Suprapubic skin (tissue), 4 donors: Measurements from ENCODE around the gene OR2T6. TPM values are rescaled to one million over a fixed set of nuclear protein-coding genes. Genes with fewer than 3 reads are reported as not detected.

Experiments used
- DNase-seq, 2 donors: peaks; one replicate each; pipeline ENCODE4 v3.0.0-alpha.2; 2019; ENCODE audit warnings: low spot score in 2 of 2
- H3K27ac ChIP-seq: fragments of 200-600 bp; sonication (generic); one replicate; pipeline ENCODE4 v1.5.1; 2019
- H3K27me3 ChIP-seq: fragments of 200-600 bp; sonication (generic); one replicate; pipeline ENCODE4 v1.5.1; 2019
- H3K36me3 ChIP-seq: fragments of 200-600 bp; sonication (generic); one replicate; pipeline ENCODE4 v1.5.1; 2019
- H3K4me1 ChIP-seq: fragments of 200-600 bp; sonication (generic); one replicate; pipeline ENCODE4 v1.5.1; 2019
- H3K4me3 ChIP-seq: fragments of 200-600 bp; sonication (generic); one replicate; pipeline ENCODE4 v1.5.1; 2019; ENCODE audit warnings: mild to moderate bottlenecking
- H3K9me3 ChIP-seq: fragments of 200-600 bp; sonication (generic); one replicate; pipeline ENCODE4 v1.5.1; 2019
- CTCF ChIP-seq, 2 donors: fragments of 200-600 bp in 1 of 2; fragments of 450-650 bp in 1 of 2; sonication (generic) in 1 of 2; IDR thresholded peaks; one replicate each; pipeline ENCODE4 v1.5.1; 2016 to 2019; ENCODE audit warnings: antibody characterized with exemption in 2 of 2, mild to moderate bottlenecking in 1 of 2, moderate library complexity in 1 of 2
- EP300 ChIP-seq: sonication (generic); formaldehyde crosslinking; IDR thresholded peaks from one replicate; pipeline ENCODE4 v1.6.1; 2017; ENCODE audit warnings: antibody characterized with exemption
- POLR2A ChIP-seq, 2 donors: fragments of 450-650 bp; IDR thresholded peaks; one replicate each; pipeline ENCODE4 v1.6.1; 2017; ENCODE audit warnings: antibody characterized with exemption in 2 of 2, mild to moderate bottlenecking in 2 of 2, moderate library complexity in 2 of 2
- POLR2AphosphoS5 ChIP-seq, 3 donors: sonication (generic); formaldehyde crosslinking; IDR thresholded peaks; one replicate each; pipeline ENCODE4 v1.6.1; 2017; ENCODE audit warnings: antibody characterized with exemption in 3 of 3
- WGBS: methylation state at CpG from one replicate; pipeline ENCODE4 v1.1.5; 2018; 5-methylcytosine and 5-hydroxymethylcytosine counted together
- total RNA-seq, 4 donors: library from RNA; depleted of rRNA; stranded (reverse); fragments of >200 nt; gene quantifications; one replicate each; pipeline ENCODE4 v1.1.0, GENCODE V29; 2016

OR2T6 gene, protein sequence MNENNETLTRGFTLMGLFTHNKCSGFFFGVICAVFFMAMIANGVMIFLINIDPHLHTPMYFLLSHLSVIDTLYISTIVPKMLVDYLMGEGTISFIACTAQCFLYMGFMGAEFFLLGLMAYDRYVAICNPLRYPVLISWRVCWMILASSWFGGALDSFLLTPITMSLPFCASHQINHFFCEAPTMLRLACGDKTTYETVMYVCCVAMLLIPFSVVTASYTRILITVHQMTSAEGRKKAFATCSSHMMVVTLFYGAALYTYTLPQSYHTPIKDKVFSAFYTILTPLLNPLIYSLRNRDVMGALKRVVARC
- not detected for total RNA-seq

GRCh38 chr1:248375446-248375845, at the start of gene OR2T6:
Gene OR2T6 (plus strand): TSS chr1:248375746. CDS start chr1:248387609, 11,863 bp downstream.
- no peak for TF ChIP-seq POLR2AphosphoS5 (IDR thresholded peaks at IDR 0.05)
- no peak for TF ChIP-seq EP300
- no peak for TF ChIP-seq POLR2A (IDR thresholded peaks at IDR 0.05)
- TF ChIP-seq CTCF (IDR thresholded peaks at IDR 0.05), result no peak

DNA sequence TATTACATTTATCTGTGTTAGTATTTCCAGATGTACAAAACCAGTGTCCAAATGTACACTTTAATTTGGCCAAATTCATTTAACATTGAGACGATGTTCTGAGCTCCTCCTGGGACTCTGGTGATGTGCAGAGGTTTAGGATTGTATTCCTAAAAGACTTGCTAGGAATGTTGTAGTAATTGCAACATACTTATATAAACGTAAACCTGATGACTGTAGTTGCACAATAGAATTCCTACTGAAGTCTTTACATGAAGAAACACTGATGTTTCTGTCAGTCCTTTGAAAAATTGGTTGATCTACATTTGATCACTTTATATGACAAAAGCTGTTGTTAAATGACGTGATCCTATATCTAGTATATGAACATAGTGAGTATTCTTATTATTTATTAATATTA, 32.1 kb upstream of the OR2T6 start:
- no peaks in the 10 kb centered on the region for H3K4me1 ChIP-seq
- DNase-seq, result no peak
- H3K27me3 ChIP-seq, result no peaks in the 10 kb centered on the region
- no peaks in the 10 kb centered on the region for H3K36me3 ChIP-seq
- no peak for TF ChIP-seq POLR2A (IDR thresholded peaks at IDR 0.05)
- no peak for TF ChIP-seq EP300
- no peak for TF ChIP-seq POLR2AphosphoS5 (IDR thresholded peaks at IDR 0.05)
- no peak for TF ChIP-seq CTCF (IDR thresholded peaks at IDR 0.05)
- 49% methylated on average over 3 of the region's 3 CpGs for WGBS
- H3K4me3 ChIP-seq, result no peak overlapping the region
- H3K27ac ChIP-seq, result no peak overlapping the region
- H3K9me3 ChIP-seq, result no peaks in the 10 kb centered on the region

More at GRCh38 chr1:248375446-248375845, at the start of gene OR2T6:
- Histone ChIP-seq H3K36me3 (no peaks in the 10 kb centered on the region), H3K4me3 (no peak within 1 kb of the TSS), H3K27ac (no peak within 1 kb of the TSS), H3K4me1 (no peaks in the 10 kb centered on the region), H3K9me3 (no peaks in the 10 kb centered on the region), H3K27me3 (no peaks in the 10 kb centered on the region)
- no peak for DNase-seq

GRCh38 chr1:248348475-248348874, 27.1 kb upstream of the OR2T6 start, which contains the start of gene OR14C36:
Gene OR14C36 (plus strand): TSS chr1:248348775. CDS start chr1:248348775, 0 bp downstream.
- Histone ChIP-seq H3K4me1 (no peaks in the 10 kb centered on the region), H3K27ac (no peak within 1 kb of the TSS), H3K9me3 (no peaks in the 10 kb centered on the region), H3K4me3 (no peak within 1 kb of the TSS), H3K27me3 (no peaks in the 10 kb centered on the region), H3K36me3 (no peaks in the 10 kb centered on the region)
- 69% methylated on average over 4 of the region's 4 CpGs for WGBS
- no peak for DNase-seq
- TF ChIP-seq CTCF (IDR thresholded peaks at IDR 0.05) (no peak), POLR2AphosphoS5 (IDR thresholded peaks at IDR 0.05) (no peak), EP300 (no peak), POLR2A (IDR thresholded peaks at IDR 0.05) (no peak)

- H3K27ac ChIP-seq, result no peak overlapping the region
- H3K27me3 ChIP-seq, result no peaks in the 10 kb centered on the region
- H3K4me3 ChIP-seq, result no peak overlapping the region
- DNase-seq, result no peak
- no peaks in the 10 kb centered on the region for H3K4me1 ChIP-seq
- no peak for TF ChIP-seq POLR2AphosphoS5 (IDR thresholded peaks at IDR 0.05)
- TF ChIP-seq EP300, result no peak
- TF ChIP-seq CTCF (IDR thresholded peaks at IDR 0.05), result no peak
- no peak for TF ChIP-seq POLR2A (IDR thresholded peaks at IDR 0.05)
- no peaks in the 10 kb centered on the region for H3K36me3 ChIP-seq
- WGBS, result 81% methylated on average over 3 of the region's 3 CpGs
- H3K9me3 ChIP-seq, result no peaks in the 10 kb centered on the region
These were observed 16.1 kb upstream of the OR2T6 start for GRCh38 chr1:248359415-248359814.

- Histone ChIP-seq H3K36me3 (no peaks in the 10 kb centered on the region), H3K4me1 (no peaks in the 10 kb centered on the region), H3K9me3 (no peaks in the 10 kb centered on the region), H3K4me3 (no peak within 1 kb of the TSS), H3K27me3 (no peaks in the 10 kb centered on the region), H3K27ac (no peak within 1 kb of the TSS)
- DNase-seq, result no peak
- TF ChIP-seq EP300, result no peak
- no peak for TF ChIP-seq POLR2A (IDR thresholded peaks at IDR 0.05)
- TF ChIP-seq POLR2AphosphoS5 (IDR thresholded peaks at IDR 0.05), result no peak
- TF ChIP-seq CTCF (IDR thresholded peaks at IDR 0.05), result no peak
- 56% methylated on average over 3 of the region's 3 CpGs for WGBS
These were observed 14.3 kb upstream of the OR2T6 start, which contains the start of gene OR2T4 for GRCh38 chr1:248361121-248361715. Gene OR2T4 (plus strand): TSS chr1:248361665. CDS start chr1:248361665, 0 bp downstream.
